Measurements from ENCODE around the gene ACKR1. TPM values are rescaled to one million over a fixed set of nuclear protein-coding genes. Genes with fewer than 3 reads are reported as not detected.

The ACKR1 gene
- total RNA-seq, 4 donors from 2014 or later: 30.2 to 157 (median 94.1) TPM

DNA sequence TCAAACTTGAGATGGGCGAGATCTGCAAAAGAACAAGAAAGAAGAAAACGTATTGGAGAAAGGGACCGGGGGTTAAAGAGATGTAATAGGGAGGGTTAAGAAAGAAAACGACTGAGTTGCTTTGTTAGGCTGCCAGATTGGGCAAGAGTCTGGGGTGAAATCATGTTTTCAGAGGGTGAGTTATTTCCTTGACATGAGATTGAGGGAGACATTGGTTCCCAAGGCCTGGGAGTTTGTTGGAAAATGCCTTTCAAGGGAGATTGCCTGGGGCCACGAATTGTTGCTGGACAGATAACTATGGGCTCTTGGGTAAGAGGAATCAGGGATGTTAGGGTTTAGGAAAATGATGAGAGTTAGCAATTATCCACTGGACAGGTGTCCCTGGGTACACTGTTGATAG is 34.0 kb upstream of the ACKR1 start:
- TF ChIP-seq, protein P1, sequence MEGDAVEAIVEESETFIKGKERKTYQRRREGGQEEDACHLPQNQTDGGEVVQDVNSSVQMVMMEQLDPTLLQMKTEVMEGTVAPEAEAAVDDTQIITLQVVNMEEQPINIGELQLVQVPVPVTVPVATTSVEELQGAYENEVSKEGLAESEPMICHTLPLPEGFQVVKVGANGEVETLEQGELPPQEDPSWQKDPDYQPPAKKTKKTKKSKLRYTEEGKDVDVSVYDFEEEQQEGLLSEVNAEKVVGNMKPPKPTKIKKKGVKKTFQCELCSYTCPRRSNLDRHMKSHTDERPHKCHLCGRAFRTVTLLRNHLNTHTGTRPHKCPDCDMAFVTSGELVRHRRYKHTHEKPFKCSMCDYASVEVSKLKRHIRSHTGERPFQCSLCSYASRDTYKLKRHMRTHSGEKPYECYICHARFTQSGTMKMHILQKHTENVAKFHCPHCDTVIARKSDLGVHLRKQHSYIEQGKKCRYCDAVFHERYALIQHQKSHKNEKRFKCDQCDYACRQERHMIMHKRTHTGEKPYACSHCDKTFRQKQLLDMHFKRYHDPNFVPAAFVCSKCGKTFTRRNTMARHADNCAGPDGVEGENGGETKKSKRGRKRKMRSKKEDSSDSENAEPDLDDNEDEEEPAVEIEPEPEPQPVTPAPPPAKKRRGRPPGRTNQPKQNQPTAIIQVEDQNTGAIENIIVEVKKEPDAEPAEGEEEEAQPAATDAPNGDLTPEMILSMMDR (IDR thresholded peaks at IDR 0.05; ENCODE audit: low read depth): no peak

DNA sequence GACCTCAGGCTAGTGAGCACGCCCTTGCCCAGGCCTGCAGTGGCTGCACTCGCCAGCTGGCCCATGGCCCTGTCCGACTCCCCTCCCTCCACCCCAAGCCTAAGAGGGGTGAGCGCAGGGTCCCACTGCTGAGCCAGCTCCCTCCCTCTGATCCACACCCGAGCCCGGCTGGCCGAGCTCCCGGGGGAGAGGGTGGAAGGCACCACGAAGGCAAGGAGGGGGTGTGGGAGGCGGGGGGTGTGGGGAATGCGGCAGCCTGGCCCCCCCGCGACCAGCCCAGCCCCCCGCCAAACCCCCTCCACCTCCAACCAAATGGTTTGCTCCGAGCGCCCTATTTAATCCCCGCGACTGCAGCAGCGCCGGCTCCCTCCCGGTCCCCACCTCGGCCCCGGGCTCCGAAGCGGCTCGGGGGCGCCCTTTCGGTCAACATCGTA is 33.4 kb upstream of the ACKR1 start, which contains the start of gene CADM3:
Gene CADM3 (plus strand): TSS at position 362 of the 434 bp plus-strand sequence. CDS start 151 bp downstream, outside the sequence.
- TF ChIP-seq, protein P1 (IDR thresholded peaks at IDR 0.05; ENCODE audit: low read depth): no peak

DNA sequence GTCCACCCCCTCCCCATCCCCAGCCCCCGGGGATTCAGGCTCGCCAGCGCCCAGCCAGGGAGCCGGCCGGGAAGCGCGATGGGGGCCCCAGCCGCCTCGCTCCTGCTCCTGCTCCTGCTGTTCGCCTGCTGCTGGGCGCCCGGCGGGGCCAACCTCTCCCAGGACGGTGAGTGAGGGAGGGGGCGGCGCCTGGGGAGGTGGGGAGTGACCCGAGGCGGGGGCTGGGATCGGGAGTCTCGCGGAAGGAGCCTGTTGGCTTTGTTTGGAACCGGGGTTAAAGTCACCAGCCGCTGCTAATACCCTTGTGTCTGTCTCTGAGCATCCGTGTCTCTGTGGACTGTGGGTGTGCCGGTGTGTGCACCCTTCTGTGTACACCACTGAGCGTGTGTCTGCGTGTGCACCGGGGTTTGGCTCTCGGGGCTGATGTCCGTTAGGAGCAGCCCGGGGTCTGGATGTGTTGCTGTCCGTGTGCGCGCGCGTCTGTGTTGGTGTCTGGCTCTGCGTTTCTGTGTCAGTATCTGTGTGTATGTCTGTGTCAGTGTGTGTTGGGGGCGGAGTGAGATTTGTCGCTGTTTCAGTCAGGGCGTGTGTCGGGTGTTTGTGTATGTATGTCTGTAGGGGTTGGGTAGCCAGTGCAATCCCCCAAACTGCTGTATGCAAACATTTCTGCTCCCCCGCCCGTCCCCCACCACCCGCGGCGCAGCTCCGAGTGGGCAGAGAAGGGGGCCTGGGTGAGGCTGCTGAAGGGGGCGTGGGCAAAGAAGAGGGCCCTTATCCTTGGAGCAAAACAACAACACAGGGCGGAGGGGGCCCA is 32.8 kb upstream of the ACKR1 start:
- TF ChIP-seq, protein P1 (IDR thresholded peaks at IDR 0.05; ENCODE audit: low read depth): no peak

DNA sequence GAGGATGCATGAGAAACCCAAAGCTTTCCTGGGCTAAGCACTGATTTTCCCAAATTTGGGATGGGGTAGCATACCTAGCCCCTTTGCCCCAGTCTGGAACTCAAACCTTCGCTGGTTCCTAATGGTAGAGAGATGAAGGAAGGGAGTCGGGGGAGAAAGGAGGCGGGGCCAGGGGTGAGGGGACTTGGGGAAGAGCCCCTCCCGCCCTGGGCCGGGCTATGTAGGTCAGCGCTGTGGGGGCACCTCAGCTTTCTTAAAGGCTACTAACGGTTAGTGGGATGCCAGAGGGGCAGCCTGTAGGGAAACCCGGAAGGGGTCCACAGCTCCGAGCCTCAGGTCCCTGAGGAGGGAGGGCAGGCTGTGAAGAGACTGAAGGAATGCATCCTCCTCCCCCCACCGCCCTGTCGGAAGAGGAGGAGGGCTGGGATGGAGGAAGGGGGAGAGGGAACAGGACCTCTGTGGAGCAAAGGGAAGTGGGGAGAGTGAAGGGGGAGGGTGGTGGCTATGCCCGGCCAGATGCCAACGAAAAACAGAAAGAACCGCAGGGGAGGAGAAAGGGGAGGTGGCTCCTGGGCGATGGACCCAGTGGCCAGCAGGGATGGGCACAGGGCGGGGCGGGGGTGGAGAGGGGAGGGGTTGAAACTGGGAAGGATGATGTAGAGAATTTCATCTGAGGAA is 31.9 kb upstream of the ACKR1 start:
- TF ChIP-seq, protein P1 (IDR thresholded peaks at IDR 0.05; ENCODE audit: low read depth): no peak

DNA sequence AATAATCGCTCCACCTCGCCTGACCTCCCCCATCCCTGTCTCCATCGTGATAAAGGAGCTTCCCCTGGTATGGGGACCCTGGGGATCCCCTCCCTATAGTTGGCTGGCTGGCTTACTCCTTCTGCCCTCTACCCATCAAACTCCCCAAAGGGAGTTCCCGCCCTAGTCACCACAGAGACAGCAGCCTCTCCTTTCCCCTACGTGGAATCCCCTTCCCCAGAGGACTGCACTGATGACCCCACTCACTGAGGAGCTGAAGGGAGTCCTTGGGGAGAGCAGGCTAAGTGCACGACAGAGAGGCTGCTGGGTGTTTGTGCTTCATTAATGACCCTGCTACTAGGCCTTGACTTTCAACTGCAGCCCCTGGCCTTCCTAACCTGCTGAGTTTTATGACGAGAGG is 31.4 kb upstream of the ACKR1 start:
- TF ChIP-seq, protein P1 (IDR thresholded peaks at IDR 0.05; ENCODE audit: low read depth): no peak

DNA sequence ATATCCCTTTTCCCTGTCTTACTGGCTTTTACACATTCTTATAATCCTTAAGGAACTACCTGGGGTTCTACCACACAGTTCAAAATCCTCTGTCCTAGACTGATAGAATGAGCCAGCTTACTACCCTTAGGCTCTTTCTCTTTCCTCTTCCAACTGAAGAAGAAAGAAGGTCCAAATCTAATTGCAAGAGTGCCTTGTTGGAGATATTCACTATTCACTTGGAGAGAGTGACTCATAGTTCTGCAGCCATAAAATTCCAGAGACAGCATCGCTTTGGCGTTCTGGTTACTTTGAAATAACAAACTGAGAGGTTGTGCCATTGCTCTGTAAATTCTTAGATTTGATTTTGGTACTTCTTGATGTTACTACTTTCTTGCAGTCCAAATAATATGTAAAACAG is 29.1 kb upstream of the ACKR1 start:
- TF ChIP-seq, protein P1 (IDR thresholded peaks at IDR 0.05; ENCODE audit: low read depth): no peak

DNA sequence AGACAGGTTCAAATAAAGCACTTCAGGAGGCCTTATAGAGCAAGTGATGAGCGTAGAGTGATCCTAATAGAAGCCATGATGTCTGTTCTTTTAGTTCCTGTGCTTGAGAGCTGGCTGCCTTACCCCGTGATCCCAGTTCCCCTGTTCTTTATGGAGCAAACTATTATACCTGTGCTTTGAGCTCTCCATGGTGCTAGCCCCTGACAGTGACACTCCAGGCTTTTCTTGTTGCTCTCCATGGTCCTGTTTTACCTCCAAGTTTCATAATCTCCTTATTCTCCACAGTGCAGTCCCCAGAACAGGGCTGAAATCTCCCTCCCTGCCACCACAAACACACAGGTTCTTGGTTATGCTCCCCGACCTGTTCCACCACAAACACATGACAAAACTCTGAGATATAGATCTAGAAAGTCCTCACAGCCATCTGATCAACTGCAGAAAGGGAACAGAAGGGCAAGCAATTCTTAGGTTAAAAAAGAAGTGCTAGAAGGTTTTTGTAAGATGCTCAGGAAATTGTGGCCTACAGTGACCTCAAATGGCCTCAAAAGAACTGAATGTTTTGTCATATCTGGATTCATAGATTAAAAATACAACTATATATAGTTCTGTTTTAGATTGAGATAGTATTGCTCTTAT is 27.3 kb upstream of the ACKR1 start:
- TF ChIP-seq, protein P1 (IDR thresholded peaks at IDR 0.05; ENCODE audit: low read depth): no peak

Data from subcutaneous adipose tissue (tissue), 4 donors.